ENCODE results near the gene MAGEB2.

Gene MAGEB2

GRCh38 chrX:30228526-30228925 is 13.2 kb downstream of the MAGEB2 start:
- Histone ChIP-seq H3K27me3 (ENCODE audit: insufficient read depth, low read length, poor library complexity) (no peaks in the 10 kb centered on the region), H3K36me3 (ENCODE audit: control insufficient read depth, insufficient read depth, low read length) (no peaks in the 10 kb centered on the region), H3K4ac (ENCODE audit: low read depth, low read length) (no peak overlapping the region), H3K9ac (ENCODE audit: low read length) (no peak overlapping the region), H3K4me3 (ENCODE audit: low read length) (no peak overlapping the region), H3K56ac (ENCODE audit: low read length) (peak overlapping the region; percentile 73), H3K4me2 (ENCODE audit: low read length) (no peak overlapping the region), H2BK120ac (ENCODE audit: low read depth, low read length) (no peak overlapping the region), H2AK5ac (ENCODE audit: low read length) (no peak overlapping the region), H3K18ac (ENCODE audit: low read length) (no peak overlapping the region), H4K8ac (ENCODE audit: low read depth, low read length) (no peak overlapping the region), H3K23ac (ENCODE audit: low read length) (no peak overlapping the region), H4K5ac (ENCODE audit: low read length) (no peak overlapping the region), H3K79me1 (ENCODE audit: low read length) (no peaks in the 10 kb centered on the region), H2BK15ac (replicated peaks; ENCODE audit: low read depth) (no peak overlapping the region), H3K27ac (ENCODE audit: low read depth, low read length) (no peak overlapping the region), H2BK5ac (ENCODE audit: low read length) (no peak overlapping the region), H3K4me1 (ENCODE audit: control insufficient read depth, low read depth, low read length) (peaks cover 3% of the 10 kb centered on the region), H3K79me2 (ENCODE audit: control insufficient read depth, insufficient read depth, low read length) (no peaks in the 10 kb centered on the region)
- DNase-seq: peak; percentile 94
- no CpG with 5 or more reads among the region's 1 CpG for WGBS (ENCODE audit: extremely low coverage, insufficient coverage, low lambda C conversion rate)

- peak; percentile 77 for DNase-seq
- Histone ChIP-seq H2BK15ac (replicated peaks; ENCODE audit: low read depth) (no peak within 1 kb of the TSS), H2AK5ac (ENCODE audit: low read length) (no peak within 1 kb of the TSS), H3K4me1 (ENCODE audit: control insufficient read depth, low read depth, low read length) (peaks cover 3% of the 10 kb centered on the region), H4K5ac (ENCODE audit: low read length) (no peak within 1 kb of the TSS), H3K36me3 (ENCODE audit: control insufficient read depth, insufficient read depth, low read length) (no peaks in the 10 kb centered on the region), H4K8ac (ENCODE audit: low read depth, low read length) (peak within 1 kb of the TSS; percentile 39), H3K4ac (ENCODE audit: low read depth, low read length) (peak within 1 kb of the TSS; percentile 52), H3K9ac (ENCODE audit: low read length) (no peak within 1 kb of the TSS), H2BK5ac (ENCODE audit: low read length) (no peak within 1 kb of the TSS), H3K18ac (ENCODE audit: low read length) (peak within 1 kb of the TSS; percentile 51), H2BK120ac (ENCODE audit: low read depth, low read length) (no peak within 1 kb of the TSS), H3K79me2 (ENCODE audit: control insufficient read depth, insufficient read depth, low read length) (no peaks in the 10 kb centered on the region), H3K23ac (ENCODE audit: low read length) (no peak within 1 kb of the TSS), H3K56ac (ENCODE audit: low read length) (peak within 1 kb of the TSS; percentile 34), H3K4me3 (ENCODE audit: low read length) (no peak within 1 kb of the TSS), H3K79me1 (ENCODE audit: low read length) (no peaks in the 10 kb centered on the region), H3K27me3 (ENCODE audit: insufficient read depth, low read length, poor library complexity) (no peaks in the 10 kb centered on the region), H3K27ac (ENCODE audit: low read depth, low read length) (no peak within 1 kb of the TSS), H3K4me2 (ENCODE audit: low read length) (no peak within 1 kb of the TSS)
- no CpG with 5 or more reads among the region's 4 CpGs for WGBS (ENCODE audit: extremely low coverage, insufficient coverage, low lambda C conversion rate)
Observed at GRCh38 chrX:30230395-30230794, 15.0 kb downstream of the MAGEB2 start, which contains the start of gene MAGEB3. MAGEB3 (plus strand) TSS chrX:30230657; CDS start chrX:30235925, 5,268 bp downstream.

GRCh38 chrX:30241724-30242415 is 26.5 kb downstream of the MAGEB2 start, which contains the start of gene MAGEB4:
MAGEB4 (plus strand) TSS chrX:30242000; CDS start chrX:30242136, 136 bp downstream.
- H3K4me3 ChIP-seq (ENCODE audit: low read length): no peak within 1 kb of the TSS
- H2BK120ac ChIP-seq (ENCODE audit: low read depth, low read length): no peak within 1 kb of the TSS
- no peaks in the 10 kb centered on the region for H3K79me1 ChIP-seq (ENCODE audit: low read length)
- no peak within 1 kb of the TSS for H2AK5ac ChIP-seq (ENCODE audit: low read length)
- no peak within 1 kb of the TSS for H3K4me2 ChIP-seq (ENCODE audit: low read length)
- no peak within 1 kb of the TSS for H3K9ac ChIP-seq (ENCODE audit: low read length)
- no peak within 1 kb of the TSS for H3K27ac ChIP-seq (ENCODE audit: low read depth, low read length)
- no peaks in the 10 kb centered on the region for H3K27me3 ChIP-seq (ENCODE audit: insufficient read depth, low read length, poor library complexity)
- no peak within 1 kb of the TSS for H3K56ac ChIP-seq (ENCODE audit: low read length)
- H3K79me2 ChIP-seq (ENCODE audit: control insufficient read depth, insufficient read depth, low read length): no peaks in the 10 kb centered on the region
- H3K18ac ChIP-seq (ENCODE audit: low read length): no peak within 1 kb of the TSS
- no peak within 1 kb of the TSS for H4K8ac ChIP-seq (ENCODE audit: low read depth, low read length)
- H4K5ac ChIP-seq (ENCODE audit: low read length): no peak within 1 kb of the TSS
- no peaks in the 10 kb centered on the region for H3K4me1 ChIP-seq (ENCODE audit: control insufficient read depth, low read depth, low read length)
- H2BK15ac ChIP-seq (replicated peaks; ENCODE audit: low read depth): no peak within 1 kb of the TSS
- no peaks in the 10 kb centered on the region for H3K36me3 ChIP-seq (ENCODE audit: control insufficient read depth, insufficient read depth, low read length)
- H3K4ac ChIP-seq (ENCODE audit: low read depth, low read length): no peak within 1 kb of the TSS
- H3K23ac ChIP-seq (ENCODE audit: low read length): no peak within 1 kb of the TSS
- no peak within 1 kb of the TSS for H2BK5ac ChIP-seq (ENCODE audit: low read length)
- DNase-seq: peak; percentile 49
- WGBS (ENCODE audit: extremely low coverage, insufficient coverage, low lambda C conversion rate): no CpG with 5 or more reads among the region's 10 CpGs

DNA sequence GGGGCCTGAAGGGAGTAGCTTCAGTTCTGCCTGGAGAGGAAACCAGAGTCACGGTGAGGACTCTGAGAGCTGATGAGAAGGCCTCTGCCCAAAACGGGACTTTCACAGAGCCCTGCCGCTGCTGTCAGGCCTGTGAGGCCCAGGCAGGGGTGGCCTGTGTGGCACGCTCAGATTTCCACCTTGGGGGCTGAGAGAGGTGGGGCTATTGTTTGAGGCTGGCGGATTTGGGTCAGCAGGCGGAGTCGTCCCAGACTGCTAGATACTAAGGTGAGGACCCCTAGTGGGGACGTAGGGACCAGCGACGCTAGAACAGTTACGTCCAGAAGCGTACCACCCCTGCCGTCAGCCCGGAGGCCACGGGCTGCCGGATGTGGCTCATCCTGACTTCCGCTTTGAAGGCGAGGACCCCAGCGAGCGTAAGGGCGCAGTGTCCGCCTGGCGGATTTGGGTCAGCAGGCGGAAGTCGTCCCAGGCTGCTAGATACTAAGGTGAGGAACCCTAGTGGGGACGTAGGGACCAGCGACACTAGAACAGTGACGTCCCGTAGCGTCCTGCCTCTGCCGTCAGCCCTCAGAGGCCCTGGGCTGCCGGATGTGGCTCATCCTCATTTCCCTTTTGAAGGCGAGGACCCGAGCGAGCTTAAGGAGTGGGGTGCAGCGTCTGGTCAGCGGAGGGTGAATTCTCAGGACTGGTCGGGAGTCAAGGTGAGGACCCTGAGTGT is 31.6 kb downstream of the MAGEB2 start, which contains the start of gene MAGEB1:
TSS of gene MAGEB1 (plus strand) at position 378 of the 721 bp plus-strand sequence. CDS start 3,348 bp downstream, outside the sequence.
- Histone ChIP-seq H2BK5ac (ENCODE audit: low read length) (no peak within 1 kb of the TSS), H3K4me1 (ENCODE audit: control insufficient read depth, low read depth, low read length) (no peaks in the 10 kb centered on the region), H3K27me3 (ENCODE audit: insufficient read depth, low read length, poor library complexity) (no peaks in the 10 kb centered on the region), H3K4me2 (ENCODE audit: low read length) (no peak within 1 kb of the TSS), H2BK15ac (replicated peaks; ENCODE audit: low read depth) (peak within 1 kb of the TSS; percentile 6), H3K23ac (ENCODE audit: low read length) (no peak within 1 kb of the TSS), H3K4me3 (ENCODE audit: low read length) (no peak within 1 kb of the TSS), H3K79me1 (ENCODE audit: low read length) (no peaks in the 10 kb centered on the region), H3K9ac (ENCODE audit: low read length) (peak within 1 kb of the TSS; percentile 24), H4K5ac (ENCODE audit: low read length) (no peak within 1 kb of the TSS), H2BK120ac (ENCODE audit: low read depth, low read length) (no peak within 1 kb of the TSS), H3K79me2 (ENCODE audit: control insufficient read depth, insufficient read depth, low read length) (no peaks in the 10 kb centered on the region), H3K56ac (ENCODE audit: low read length) (peak within 1 kb of the TSS; percentile 49), H3K18ac (ENCODE audit: low read length) (peak within 1 kb of the TSS; percentile 47), H3K4ac (ENCODE audit: low read depth, low read length) (peak within 1 kb of the TSS; percentile 71), H3K36me3 (ENCODE audit: control insufficient read depth, insufficient read depth, low read length) (no peaks in the 10 kb centered on the region), H2AK5ac (ENCODE audit: low read length) (no peak within 1 kb of the TSS), H3K27ac (ENCODE audit: low read depth, low read length) (no peak within 1 kb of the TSS), H4K8ac (ENCODE audit: low read depth, low read length) (no peak within 1 kb of the TSS)
- DNase-seq: peak; percentile 84
- WGBS (ENCODE audit: extremely low coverage, insufficient coverage, low lambda C conversion rate): no CpG with 5 or more reads among the region's 38 CpGs

DNA sequence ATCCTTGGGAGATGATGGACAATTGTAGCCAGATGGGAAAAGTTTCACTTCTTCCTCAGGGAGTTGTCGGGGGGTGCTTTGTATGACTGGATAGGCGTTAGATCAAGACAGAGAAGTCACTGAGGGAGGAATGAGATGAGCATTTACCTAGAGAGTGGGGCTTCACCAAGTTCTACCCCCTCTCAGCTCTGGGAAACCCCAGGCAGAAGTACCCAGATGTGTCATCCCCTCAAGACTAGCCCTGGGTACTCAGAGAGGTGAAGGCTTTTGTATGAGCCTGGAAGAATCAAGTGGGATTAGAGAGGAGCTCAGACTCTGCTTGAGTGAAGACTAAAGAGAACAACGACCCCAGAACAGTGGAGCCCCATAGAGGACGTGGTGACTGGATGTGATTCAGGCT is 33.5 kb downstream of the MAGEB2 start:
- no peak overlapping the region for H3K27ac ChIP-seq (ENCODE audit: low read depth, low read length)
- no peak overlapping the region for H3K4me3 ChIP-seq (ENCODE audit: low read length)
- H3K4me2 ChIP-seq (ENCODE audit: low read length): no peak overlapping the region
- no peak overlapping the region for H3K56ac ChIP-seq (ENCODE audit: low read length)
- H3K79me1 ChIP-seq (ENCODE audit: low read length): no peaks in the 10 kb centered on the region
- H3K4ac ChIP-seq (ENCODE audit: low read depth, low read length): no peak overlapping the region
- no peak overlapping the region for H2BK120ac ChIP-seq (ENCODE audit: low read depth, low read length)
- H3K36me3 ChIP-seq (ENCODE audit: control insufficient read depth, insufficient read depth, low read length): no peaks in the 10 kb centered on the region
- no peaks in the 10 kb centered on the region for H3K4me1 ChIP-seq (ENCODE audit: control insufficient read depth, low read depth, low read length)
- no peak overlapping the region for H3K9ac ChIP-seq (ENCODE audit: low read length)
- no peak overlapping the region for H2BK5ac ChIP-seq (ENCODE audit: low read length)
- no peak for DNase-seq
- no peak overlapping the region for H3K23ac ChIP-seq (ENCODE audit: low read length)
- no peaks in the 10 kb centered on the region for H3K27me3 ChIP-seq (ENCODE audit: insufficient read depth, low read length, poor library complexity)
- no peaks in the 10 kb centered on the region for H3K79me2 ChIP-seq (ENCODE audit: control insufficient read depth, insufficient read depth, low read length)
- no peak overlapping the region for H3K18ac ChIP-seq (ENCODE audit: low read length)
- no peak overlapping the region for H4K8ac ChIP-seq (ENCODE audit: low read depth, low read length)
- no peak overlapping the region for H2AK5ac ChIP-seq (ENCODE audit: low read length)
- WGBS (ENCODE audit: extremely low coverage, insufficient coverage, low lambda C conversion rate): no CpG with 5 or more reads among the region's 4 CpGs
- H4K5ac ChIP-seq (ENCODE audit: low read length): no peak overlapping the region
- no peak overlapping the region for H2BK15ac ChIP-seq (replicated peaks; ENCODE audit: low read depth)
